Bronchial epithelial cell (primary cell): ENCODE measurements around the gene LCP2. TPM values are rescaled to one million over a fixed set of nuclear protein-coding genes. Genes with fewer than 3 reads are reported as not detected.

ENCODE experiments used
- DNase-seq: peaks from one replicate; pipeline ENCODE4 v3.0.0-alpha.2; 2010; ENCODE audit warnings: low read depth
- FAIRE-seq: peaks from 2 replicates; lab custom pipeline; 2011; peaks lifted over from hg19 to GRCh38; lab: Jason Lieb, UNC
- H3K27me3 ChIP-seq: 2 replicates; pipeline ENCODE4 v1.5.1; 2011; ENCODE audit warnings: low read length; ENCODE audit not compliant: control insufficient read depth, insufficient read depth
- H3K36me3 ChIP-seq: 2 replicates; pipeline ENCODE4 v1.5.1; 2011; ENCODE audit warnings: low read length; ENCODE audit not compliant: control insufficient read depth, insufficient read depth
- H3K4me3 ChIP-seq: 2 replicates; pipeline ENCODE4 v1.5.1; 2011; ENCODE audit warnings: mild to moderate bottlenecking, low read depth, low read length, control low read depth
- CTCF ChIP-seq: IDR thresholded peaks from 2 replicates; pipeline ENCODE4 v1.5.1; 2011; ENCODE audit warnings: mild to moderate bottlenecking, moderate library complexity, low read length, control low read depth, inconsistent platforms; ENCODE audit not compliant: insufficient read depth, severe bottlenecking
- total RNA-seq: library from RNA; depleted of rRNA; stranded (reverse); fragments of >200 nt; gene quantifications from 2 replicates; pipeline ENCODE4 v1.2.1, GENCODE V29; 2014

LCP2 gene
- total RNA-seq, 1 donor from 2014 or later = not detected

- H3K4me3 ChIP-seq = no peak overlapping the region
- DNase-seq (no peak), FAIRE-seq (no peak)
- H3K36me3 ChIP-seq = no peaks in the 10 kb centered on the region
- no peaks in the 10 kb centered on the region for H3K27me3 ChIP-seq
- no peak for TF ChIP-seq CTCF
Observed at GRCh38 chr5:170220191-170220590, 77.4 kb downstream of the LCP2 start.

- H3K27me3 ChIP-seq = no peaks in the 10 kb centered on the region
- no peak for TF ChIP-seq CTCF
- DNase-seq = peak; percentile 86
- no peak for FAIRE-seq
- H3K36me3 ChIP-seq = no peaks in the 10 kb centered on the region
- H3K4me3 ChIP-seq = no peak overlapping the region
Observed at GRCh38 chr5:170219615-170220014, 78.0 kb downstream of the LCP2 start.

GRCh38 chr5:170218726-170219125, 78.9 kb downstream of the LCP2 start:
- no peak for DNase-seq
- FAIRE-seq = no peak
- H3K27me3 ChIP-seq = no peaks in the 10 kb centered on the region
- no peaks in the 10 kb centered on the region for H3K36me3 ChIP-seq
- no peak overlapping the region for H3K4me3 ChIP-seq
- TF ChIP-seq CTCF = no peak

GRCh38 chr5:170217831-170218230, 79.7 kb downstream of the LCP2 start:
- Histone ChIP-seq H3K4me3 (no peak overlapping the region), H3K27me3 (no peaks in the 10 kb centered on the region), H3K36me3 (no peaks in the 10 kb centered on the region)
- FAIRE-seq (no peak), DNase-seq (no peak)
- no peak for TF ChIP-seq CTCF

GRCh38 chr5:170216257-170216864, 81.2 kb downstream of the LCP2 start:
- no peak overlapping the region for H3K4me3 ChIP-seq
- no peaks in the 10 kb centered on the region for H3K36me3 ChIP-seq
- peak; percentile 85 for TF ChIP-seq CTCF
- peak; percentile 71 for DNase-seq
- no peaks in the 10 kb centered on the region for H3K27me3 ChIP-seq
- FAIRE-seq = no peak

GRCh38 chr5:170211575-170212334, 85.8 kb downstream of the LCP2 start:
- no peak for FAIRE-seq
- no peak overlapping the region for H3K4me3 ChIP-seq
- no peak for TF ChIP-seq CTCF
- H3K36me3 ChIP-seq = no peaks in the 10 kb centered on the region
- no peaks in the 10 kb centered on the region for H3K27me3 ChIP-seq
- DNase-seq = peak; percentile 85
